ENCODE data around the gene RASGEF1B. TPM values are rescaled to one million over a fixed set of nuclear protein-coding genes. Genes with fewer than 3 reads are reported as not detected.
A peak's percentile ranks its signal among the peaks of the same experiment; 100 is the strongest.

Gene RASGEF1B
- total and polyA plus RNA-seq, 5 donors from 2014 or later, result 1.1 to 28.0 (median 2.4) TPM

GRCh38 chr4:81398379-81398778, 73.3 kb downstream of the RASGEF1B start:
- ATAC-seq (ENCODE audit: low read depth in 2 of 2), result no peak
- no peak overlapping the region for H3K4me3 Mint-ChIP-seq

GRCh38 chr4:81397635-81398034, 74.1 kb downstream of the RASGEF1B start:
- Mint-ChIP-seq H3K4me3 (no peak overlapping the region), H3K4me1 (no peaks in the 10 kb centered on the region), H3K36me3 (no peaks in the 10 kb centered on the region), H3K27me3 (no peaks in the 10 kb centered on the region), H3K27ac (no peak overlapping the region), H3K9me3 (no peaks in the 10 kb centered on the region)
- no peaks in the 10 kb centered on the region for H3K36me3 ChIP-seq (ENCODE audit: control insufficient read depth, insufficient read depth, low read length)
- no peaks in the 10 kb centered on the region for H3K9me3 ChIP-seq (ENCODE audit: control insufficient read depth in 2 of 2, low read length in 2 of 2)
- H3K4me3 ChIP-seq (ENCODE audit: low read depth, low read length), result no peak overlapping the region
- ATAC-seq (ENCODE audit: low read depth in 2 of 2) (no peak), DNase-seq (no peak)
- H3K4me1 ChIP-seq (ENCODE audit: control insufficient read depth, insufficient read depth, low read length, poor library complexity, severe bottlenecking), result no peaks in the 10 kb centered on the region
- H3K27me3 ChIP-seq (ENCODE audit: control insufficient read depth, insufficient read depth, low read length), result no peaks in the 10 kb centered on the region
- H3K27ac ChIP-seq (ENCODE audit: insufficient read depth, low read length, poor library complexity, severe bottlenecking), result no peak overlapping the region

More at GRCh38 chr4:81398379-81398778, 73.3 kb downstream of the RASGEF1B start:
- no peak overlapping the region for H3K4me3 ChIP-seq (ENCODE audit: low read depth, low read length)
- H3K36me3 Mint-ChIP-seq, result no peaks in the 10 kb centered on the region
- no peaks in the 10 kb centered on the region for H3K27me3 Mint-ChIP-seq
- no peaks in the 10 kb centered on the region for H3K27me3 ChIP-seq (ENCODE audit: control insufficient read depth, insufficient read depth, low read length)
- no peak overlapping the region for H3K27ac ChIP-seq (ENCODE audit: insufficient read depth, low read length, poor library complexity, severe bottlenecking)
- DNase-seq, result no peak
- no peaks in the 10 kb centered on the region for H3K4me1 Mint-ChIP-seq
- H3K9me3 ChIP-seq (ENCODE audit: control insufficient read depth in 2 of 2, low read length in 2 of 2), result no peaks in the 10 kb centered on the region
- no peak overlapping the region for H3K27ac Mint-ChIP-seq
- no peaks in the 10 kb centered on the region for H3K4me1 ChIP-seq (ENCODE audit: control insufficient read depth, insufficient read depth, low read length, poor library complexity, severe bottlenecking)
- no peaks in the 10 kb centered on the region for H3K9me3 Mint-ChIP-seq
- H3K36me3 ChIP-seq (ENCODE audit: control insufficient read depth, insufficient read depth, low read length), result no peaks in the 10 kb centered on the region

GRCh38 chr4:81395239-81395638, 76.5 kb downstream of the RASGEF1B start:
- Histone ChIP-seq H3K4me1 (ENCODE audit: control insufficient read depth, insufficient read depth, low read length, poor library complexity, severe bottlenecking) (no peaks in the 10 kb centered on the region), H3K27ac (ENCODE audit: insufficient read depth, low read length, poor library complexity, severe bottlenecking) (no peak overlapping the region), H3K36me3 (ENCODE audit: control insufficient read depth, insufficient read depth, low read length) (no peaks in the 10 kb centered on the region), H3K4me3 (ENCODE audit: low read depth, low read length) (no peak overlapping the region), H3K9me3 (ENCODE audit: control insufficient read depth in 2 of 2, low read length in 2 of 2) (no peaks in the 10 kb centered on the region), H3K27me3 (ENCODE audit: control insufficient read depth, insufficient read depth, low read length) (no peaks in the 10 kb centered on the region)
- no peak for ATAC-seq (ENCODE audit: low read depth in 2 of 2)
- Mint-ChIP-seq H3K27me3 (no peaks in the 10 kb centered on the region), H3K9me3 (no peaks in the 10 kb centered on the region), H3K36me3 (no peaks in the 10 kb centered on the region), H3K4me1 (no peaks in the 10 kb centered on the region), H3K27ac (no peak overlapping the region), H3K4me3 (no peak overlapping the region)
- no peak for DNase-seq

- ATAC-seq (ENCODE audit: low read depth in 2 of 2) (peak in 1 of 2 donors; percentile 24), DNase-seq (peak in 2 of 3 donors; percentile 12)
- Histone ChIP-seq H3K4me3 (ENCODE audit: low read depth, low read length) (no peak overlapping the region), H3K9me3 (ENCODE audit: control insufficient read depth in 2 of 2, low read length in 2 of 2) (no peaks in the 10 kb centered on the region), H3K27ac (ENCODE audit: insufficient read depth, low read length, poor library complexity, severe bottlenecking) (no peak overlapping the region), H3K27me3 (ENCODE audit: control insufficient read depth, insufficient read depth, low read length) (no peaks in the 10 kb centered on the region), H3K4me1 (ENCODE audit: control insufficient read depth, insufficient read depth, low read length, poor library complexity, severe bottlenecking) (no peaks in the 10 kb centered on the region), H3K36me3 (ENCODE audit: control insufficient read depth, insufficient read depth, low read length) (no peaks in the 10 kb centered on the region)
- H3K4me3 Mint-ChIP-seq, result no peak overlapping the region
- H3K36me3 Mint-ChIP-seq, result no peaks in the 10 kb centered on the region
- no peaks in the 10 kb centered on the region for H3K27me3 Mint-ChIP-seq
- no peak overlapping the region for H3K27ac Mint-ChIP-seq
- H3K4me1 Mint-ChIP-seq, result no peaks in the 10 kb centered on the region
- peaks cover 0 to 7% (median 0%) of the 10 kb centered on the region in 7 donors for H3K9me3 Mint-ChIP-seq
Measured at GRCh38 chr4:81392164-81392563, 79.5 kb downstream of the RASGEF1B start.

- ATAC-seq (ENCODE audit: low read depth in 2 of 2), result no peak
- Mint-ChIP-seq H3K4me3 (no peak overlapping the region), H3K4me1 (no peaks in the 10 kb centered on the region), H3K36me3 (no peaks in the 10 kb centered on the region), H3K27me3 (peaks cover 6% of the 10 kb centered on the region), H3K9me3 (peaks cover 0 to 7% (median 2%) of the 10 kb centered on the region in 7 donors), H3K27ac (no peak overlapping the region)
- no peak overlapping the region for H3K4me3 ChIP-seq (ENCODE audit: low read depth, low read length)
- H3K4me1 ChIP-seq (ENCODE audit: control insufficient read depth, insufficient read depth, low read length, poor library complexity, severe bottlenecking), result no peaks in the 10 kb centered on the region
- H3K27me3 ChIP-seq (ENCODE audit: control insufficient read depth, insufficient read depth, low read length), result no peaks in the 10 kb centered on the region
- DNase-seq, result no peak
- H3K27ac ChIP-seq (ENCODE audit: insufficient read depth, low read length, poor library complexity, severe bottlenecking), result no peak overlapping the region
- H3K9me3 ChIP-seq (ENCODE audit: control insufficient read depth in 2 of 2, low read length in 2 of 2), result no peaks in the 10 kb centered on the region
- no peaks in the 10 kb centered on the region for H3K36me3 ChIP-seq (ENCODE audit: control insufficient read depth, insufficient read depth, low read length)
Measured at GRCh38 chr4:81389720-81390119, 82.0 kb downstream of the RASGEF1B start.

- ATAC-seq (ENCODE audit: low read depth in 2 of 2) (no peak), DNase-seq (no peak)
- no peak overlapping the region for H3K4me3 Mint-ChIP-seq
- Histone ChIP-seq H3K27ac (ENCODE audit: insufficient read depth, low read length, poor library complexity, severe bottlenecking) (no peak overlapping the region), H3K27me3 (ENCODE audit: control insufficient read depth, insufficient read depth, low read length) (no peaks in the 10 kb centered on the region), H3K36me3 (ENCODE audit: control insufficient read depth, insufficient read depth, low read length) (no peaks in the 10 kb centered on the region), H3K4me3 (ENCODE audit: low read depth, low read length) (no peak overlapping the region), H3K9me3 (ENCODE audit: control insufficient read depth in 2 of 2, low read length in 2 of 2) (no peaks in the 10 kb centered on the region), H3K4me1 (ENCODE audit: control insufficient read depth, insufficient read depth, low read length, poor library complexity, severe bottlenecking) (no peaks in the 10 kb centered on the region)
- H3K27ac Mint-ChIP-seq, result no peak overlapping the region
- no peaks in the 10 kb centered on the region for H3K4me1 Mint-ChIP-seq
- H3K27me3 Mint-ChIP-seq, result peaks cover 16% of the 10 kb centered on the region
- H3K36me3 Mint-ChIP-seq, result no peaks in the 10 kb centered on the region
- peaks cover 0 to 1% (median 0%) of the 10 kb centered on the region in 7 donors for H3K9me3 Mint-ChIP-seq
Measured at GRCh38 chr4:81380437-81380836, 91.3 kb downstream of the RASGEF1B start.

- no peak overlapping the region for H3K4me3 Mint-ChIP-seq
- no peaks in the 10 kb centered on the region for H3K9me3 ChIP-seq (ENCODE audit: control insufficient read depth in 2 of 2, low read length in 2 of 2)
- H3K4me1 ChIP-seq (ENCODE audit: control insufficient read depth, insufficient read depth, low read length, poor library complexity, severe bottlenecking), result no peaks in the 10 kb centered on the region
- H3K9me3 Mint-ChIP-seq, result peaks cover 0 to 1% (median 0%) of the 10 kb centered on the region in 7 donors
- H3K27ac Mint-ChIP-seq, result no peak overlapping the region
- H3K4me1 Mint-ChIP-seq, result no peaks in the 10 kb centered on the region
- H3K27me3 Mint-ChIP-seq, result peaks cover 18% of the 10 kb centered on the region
- DNase-seq (no peak), ATAC-seq (ENCODE audit: low read depth in 2 of 2) (no peak)
- H3K36me3 ChIP-seq (ENCODE audit: control insufficient read depth, insufficient read depth, low read length), result no peaks in the 10 kb centered on the region
- no peak overlapping the region for H3K27ac ChIP-seq (ENCODE audit: insufficient read depth, low read length, poor library complexity, severe bottlenecking)
- H3K4me3 ChIP-seq (ENCODE audit: low read depth, low read length), result no peak overlapping the region
- no peaks in the 10 kb centered on the region for H3K27me3 ChIP-seq (ENCODE audit: control insufficient read depth, insufficient read depth, low read length)
- H3K36me3 Mint-ChIP-seq, result no peaks in the 10 kb centered on the region
Measured at GRCh38 chr4:81378386-81378785, 93.3 kb downstream of the RASGEF1B start.

- H3K27me3 Mint-ChIP-seq, result peaks cover 20% of the 10 kb centered on the region
- H3K9me3 Mint-ChIP-seq, result peaks cover 0 to 2% (median 0%) of the 10 kb centered on the region in 7 donors
- H3K27ac ChIP-seq (ENCODE audit: insufficient read depth, low read length, poor library complexity, severe bottlenecking), result no peak overlapping the region
- no peaks in the 10 kb centered on the region for H3K4me1 ChIP-seq (ENCODE audit: control insufficient read depth, insufficient read depth, low read length, poor library complexity, severe bottlenecking)
- no peaks in the 10 kb centered on the region for H3K36me3 Mint-ChIP-seq
- H3K36me3 ChIP-seq (ENCODE audit: control insufficient read depth, insufficient read depth, low read length), result no peaks in the 10 kb centered on the region
- H3K4me3 Mint-ChIP-seq, result no peak overlapping the region
- no peaks in the 10 kb centered on the region for H3K9me3 ChIP-seq (ENCODE audit: control insufficient read depth in 2 of 2, low read length in 2 of 2)
- no peak for DNase-seq
- no peak overlapping the region for H3K4me3 ChIP-seq (ENCODE audit: low read depth, low read length)
- no peak for ATAC-seq (ENCODE audit: low read depth in 2 of 2)
- no peaks in the 10 kb centered on the region for H3K4me1 Mint-ChIP-seq
- H3K27ac Mint-ChIP-seq, result no peak overlapping the region
- no peaks in the 10 kb centered on the region for H3K27me3 ChIP-seq (ENCODE audit: control insufficient read depth, insufficient read depth, low read length)
Measured at GRCh38 chr4:81377191-81377590, 94.5 kb downstream of the RASGEF1B start.
